Thymus (tissue), 11 donors: ENCODE measurements around the gene PRPSAP1. TPM values are rescaled to one million over a fixed set of nuclear protein-coding genes. Genes with fewer than 3 reads are reported as not detected.

Source experiments
- DNase-seq, 9 donors: peaks; one replicate each; pipeline ENCODE4 v3.0.0-alpha.2; 2013; ENCODE audit warnings: low spot score in 9 of 9, low read depth in 6 of 9, missing footprints in 1 of 9
- H3K27ac ChIP-seq, 2 donors: one replicate each; pipeline ENCODE4 v1.5.1; 2013; ENCODE audit warnings: control low read depth in 1 of 2, low read depth in 1 of 2, low read length in 1 of 2, mild to moderate bottlenecking in 1 of 2, moderate library complexity in 1 of 2
- H3K27me3 ChIP-seq, 2 donors: one replicate each; pipeline ENCODE4 v1.5.1; 2013; ENCODE audit warnings: low read length in 1 of 2; ENCODE audit not compliant: control insufficient read depth in 2 of 2, insufficient read depth in 1 of 2
- H3K36me3 ChIP-seq, 2 donors: one replicate each; pipeline ENCODE4 v1.5.1; 2013; ENCODE audit warnings: low read length in 1 of 2, mild to moderate bottlenecking in 1 of 2, moderate library complexity in 1 of 2; ENCODE audit not compliant: control insufficient read depth in 2 of 2, insufficient read depth in 2 of 2
- H3K4me1 ChIP-seq, 2 donors: one replicate each; pipeline ENCODE4 v1.5.1; 2013; ENCODE audit warnings: low read length in 2 of 2; ENCODE audit not compliant: control insufficient read depth in 2 of 2, insufficient read depth in 2 of 2
- H3K4me3 ChIP-seq, 2 donors: one replicate each; pipeline ENCODE4 v1.5.1; 2013; ENCODE audit warnings: low read length in 2 of 2, control low read depth in 1 of 2, mild to moderate bottlenecking in 1 of 2
- H3K9me3 ChIP-seq, 2 donors: one replicate each; pipeline ENCODE4 v1.5.1; 2013; ENCODE audit warnings: low read length in 1 of 2, mild to moderate bottlenecking in 1 of 2; ENCODE audit not compliant: control insufficient read depth in 2 of 2, insufficient read depth in 1 of 2
- WGBS: extraction: QIAGEN DNeasy Blood & Tissue Kit; methylation state at CpG from one replicate; pipeline ENCODE4 v1.1.7; 2013; 5-methylcytosine and 5-hydroxymethylcytosine counted together
- polyA plus RNA-seq: library from polyadenylated mRNA; stranded (reverse); fragments of 200-250 nt; gene quantifications from one replicate; pipeline ENCODE4 v1.2.3, GENCODE V29; 2013
- total RNA-seq: library from RNA; stranded (reverse); fragments of 120-200 nt; gene quantifications from one replicate; pipeline ENCODE4 v1.2.4, GENCODE V29; 2013
- donor health status: healthy.

The PRPSAP1 gene
- total and polyA plus RNA-seq, 2 donors, result 17.3 to 38.5 TPM

GRCh38 chr17:76278268-76278908, 75.3 kb downstream of the PRPSAP1 start:
- WGBS, result 92% methylated on average over 19 of the region's 19 CpGs
- Histone ChIP-seq H3K9me3 (no peaks in the 10 kb centered on the region), H3K27ac (no peak overlapping the region), H3K4me3 (no peak overlapping the region), H3K4me1 (peaks cover under 1 to 14% of the 10 kb centered on the region in 2 donors), H3K27me3 (no peaks in the 10 kb centered on the region), H3K36me3 (no peaks in the 10 kb centered on the region)
- DNase-seq, result no peak

- WGBS, result 96% methylated on average over 31 of the region's 31 CpGs
- no peaks in the 10 kb centered on the region for H3K36me3 ChIP-seq
- no peak overlapping the region for H3K4me3 ChIP-seq
- DNase-seq, result no peak
- H3K9me3 ChIP-seq, result no peaks in the 10 kb centered on the region
- H3K4me1 ChIP-seq, result peaks cover 9 to 22% of the 10 kb centered on the region in 2 donors
- H3K27me3 ChIP-seq, result no peaks in the 10 kb centered on the region
- no peak overlapping the region for H3K27ac ChIP-seq
Observed at GRCh38 chr17:76277300-76278267, 76.1 kb downstream of the PRPSAP1 start.

DNA sequence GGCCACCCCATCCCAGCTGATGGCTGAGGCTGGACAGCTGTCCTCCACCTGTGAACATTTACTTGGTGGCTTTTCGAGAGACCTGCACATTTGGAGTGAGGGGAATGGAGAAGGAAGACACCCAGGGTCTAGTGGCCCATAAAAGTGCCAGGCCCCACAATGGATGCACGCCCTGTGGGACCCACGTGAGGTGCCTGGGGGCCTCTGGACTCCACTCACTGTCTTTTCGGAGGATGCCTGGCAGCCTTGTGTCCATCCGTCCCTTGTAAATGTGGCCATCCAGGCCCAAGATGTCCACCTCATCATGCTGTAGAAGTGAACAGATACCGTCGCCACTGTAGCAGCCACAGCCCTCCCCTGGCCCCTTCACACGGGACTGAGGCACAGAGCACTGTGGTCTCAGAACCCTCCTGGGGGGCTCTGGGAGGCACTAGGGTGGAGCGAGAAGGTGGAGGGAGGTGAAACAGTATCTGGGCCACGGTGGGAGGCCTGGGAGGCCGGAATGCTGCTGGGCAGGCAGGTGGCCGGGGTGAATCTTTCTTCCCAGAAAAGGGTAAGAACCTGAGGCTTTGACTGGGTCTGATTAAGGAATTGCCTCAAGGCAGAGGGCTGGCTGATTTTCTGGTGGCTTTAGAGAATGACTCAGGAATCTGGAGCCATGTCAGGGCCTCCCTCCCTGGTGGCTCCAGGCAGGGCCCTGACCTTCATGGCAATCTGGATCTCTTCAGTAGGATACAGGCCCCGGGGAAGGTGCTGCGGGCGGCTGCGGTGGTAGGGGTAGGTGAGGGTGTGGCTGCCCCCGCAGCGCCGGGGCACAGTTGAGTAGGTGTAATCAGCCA, 77.0 kb downstream of the PRPSAP1 start:
- DNase-seq, result no peak
- Histone ChIP-seq H3K4me1 (peaks cover 18 to 31% of the 10 kb centered on the region in 2 donors), H3K36me3 (no peaks in the 10 kb centered on the region), H3K9me3 (no peaks in the 10 kb centered on the region), H3K4me3 (no peak overlapping the region), H3K27me3 (no peaks in the 10 kb centered on the region), H3K27ac (no peak overlapping the region)
- 95% methylated on average over 19 of the region's 19 CpGs for WGBS

GRCh38 chr17:76276069-76276431, 77.7 kb downstream of the PRPSAP1 start:
- Histone ChIP-seq H3K27ac (no peak overlapping the region), H3K4me1 (peaks cover 20 to 37% of the 10 kb centered on the region in 2 donors), H3K4me3 (no peak overlapping the region), H3K36me3 (peaks cover under 1 to 2% of the 10 kb centered on the region in 2 donors), H3K27me3 (no peaks in the 10 kb centered on the region), H3K9me3 (no peaks in the 10 kb centered on the region)
- no peak for DNase-seq
- WGBS, result 93% methylated on average over 11 of the region's 11 CpGs

DNA sequence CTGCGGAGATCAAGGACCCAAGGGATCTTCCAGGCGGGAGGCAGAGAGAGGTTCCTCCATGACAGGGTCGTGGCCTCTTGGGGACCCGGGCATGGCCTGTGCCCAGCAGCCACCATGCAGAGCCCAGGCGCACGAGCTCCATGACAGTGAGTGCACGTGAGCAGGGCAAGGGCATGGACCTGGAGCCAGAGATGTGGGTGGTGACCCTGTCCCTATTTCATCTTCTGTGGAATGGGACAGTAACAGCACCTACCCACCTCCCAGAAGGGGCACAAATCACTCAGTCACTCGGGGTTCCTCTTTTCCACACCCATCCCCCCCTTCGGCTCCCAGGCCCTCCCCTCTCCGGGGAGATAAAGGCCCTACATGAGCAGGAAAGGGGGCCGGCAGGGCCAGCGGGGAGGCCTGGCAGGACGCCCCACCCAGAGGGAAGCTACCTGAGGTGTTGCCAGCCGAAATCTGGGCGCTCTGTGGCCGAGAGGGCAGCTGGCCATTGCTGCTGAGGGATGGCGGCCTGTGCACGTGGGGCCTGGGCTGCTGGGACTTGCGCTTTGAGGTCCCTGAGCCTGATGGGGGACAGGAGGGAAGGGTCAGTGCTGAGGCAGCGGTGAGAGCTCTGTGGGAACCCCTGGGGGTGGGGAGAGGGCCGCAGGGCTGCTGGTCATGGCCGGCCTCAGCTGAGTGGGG, 78.2 kb downstream of the PRPSAP1 start:
- WGBS, result 95% methylated on average over 22 of the region's 22 CpGs
- Histone ChIP-seq H3K4me1 (peaks cover 20 to 42% of the 10 kb centered on the region in 2 donors), H3K27ac (no peak overlapping the region), H3K4me3 (no peak overlapping the region), H3K9me3 (no peaks in the 10 kb centered on the region), H3K36me3 (peaks cover 5 to 8% of the 10 kb centered on the region in 2 donors), H3K27me3 (no peaks in the 10 kb centered on the region)
- no peak for DNase-seq

DNA sequence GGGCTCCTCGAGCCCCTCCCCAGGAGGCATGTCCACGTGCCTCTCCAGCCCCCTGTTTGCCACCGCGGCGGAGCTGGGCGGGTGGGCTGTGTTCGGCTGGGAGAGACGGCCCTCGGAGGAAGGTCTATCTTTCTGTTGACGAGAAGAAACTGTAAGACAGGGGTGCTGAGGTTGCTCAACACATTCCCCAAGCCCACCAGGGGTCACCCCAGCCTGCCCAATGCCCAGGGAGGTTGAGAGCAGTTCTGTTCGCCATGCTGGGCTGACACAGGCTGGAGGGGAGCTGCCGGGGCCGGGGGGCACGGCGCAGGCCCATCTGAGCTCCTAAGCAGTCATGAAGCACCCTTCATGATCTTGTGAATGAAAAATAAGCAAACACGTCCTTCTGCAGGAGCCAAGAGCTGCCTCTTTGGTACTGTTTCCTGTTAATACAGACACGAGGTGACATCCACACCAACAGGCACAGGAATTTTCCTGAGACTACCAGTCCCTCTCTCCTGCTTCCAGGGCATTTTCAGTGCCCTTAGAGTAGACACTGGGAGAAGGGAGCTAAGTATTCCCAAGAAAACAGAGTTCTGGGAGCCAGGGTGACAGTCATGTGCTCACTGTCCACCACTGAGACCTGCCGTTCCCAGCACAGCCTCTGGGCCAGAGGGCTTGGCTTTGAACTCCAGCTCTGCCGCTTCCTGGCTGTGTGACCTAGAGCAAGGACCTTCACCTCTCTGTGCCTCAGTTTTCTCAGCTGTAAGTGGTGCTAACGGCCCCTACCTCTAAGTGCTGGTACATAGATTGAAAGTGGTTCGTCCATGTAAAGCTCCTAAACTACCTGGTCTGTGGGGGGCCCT, 79.4 kb downstream of the PRPSAP1 start:
- Histone ChIP-seq H3K27me3 (no peaks in the 10 kb centered on the region), H3K9me3 (no peaks in the 10 kb centered on the region), H3K4me3 (no peak overlapping the region), H3K36me3 (peaks cover 13 to 18% of the 10 kb centered on the region in 2 donors), H3K4me1 (peaks cover 20 to 54% of the 10 kb centered on the region in 2 donors), H3K27ac (peak overlapping the region in 1 of 2 donors; percentile 26)
- DNase-seq, result no peak
- WGBS, result 94% methylated on average over 21 of the region's 21 CpGs

DNA sequence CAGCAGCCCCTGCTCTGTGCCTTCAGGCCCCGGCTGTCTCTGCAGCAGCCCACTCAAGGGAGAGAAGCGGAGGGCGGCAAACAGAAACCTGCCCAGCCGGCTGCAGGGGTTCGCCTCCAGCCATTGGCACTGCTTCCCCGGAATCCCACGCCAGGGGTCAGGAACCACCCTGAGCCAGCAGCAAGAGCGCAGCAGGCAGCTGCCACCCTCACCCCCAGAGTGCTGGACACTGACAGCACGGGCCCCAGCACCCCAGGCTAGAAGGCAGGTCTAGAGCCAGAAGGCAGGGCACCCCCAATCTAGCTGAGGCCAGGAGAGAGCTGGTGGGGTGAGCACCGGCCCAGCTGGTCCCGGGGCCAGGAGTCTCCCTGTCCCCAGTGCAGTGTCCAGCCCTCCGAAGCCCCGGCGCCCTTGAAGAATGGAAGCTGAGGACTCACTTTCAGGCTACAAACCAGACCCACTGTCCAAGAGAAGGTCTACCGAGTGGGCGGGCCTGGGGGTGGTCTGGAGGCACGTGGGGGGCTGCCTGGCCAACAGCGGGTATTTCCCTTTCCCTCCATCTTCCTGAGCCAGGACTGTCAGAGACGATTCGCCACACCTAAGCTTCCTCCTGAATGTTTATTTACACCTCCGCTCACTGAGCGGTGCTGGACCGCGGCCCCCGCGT, 80.1 kb downstream of the PRPSAP1 start:
- no peak overlapping the region for H3K4me3 ChIP-seq
- peaks cover 0 to 4% of the 10 kb centered on the region in 2 donors for H3K9me3 ChIP-seq
- H3K36me3 ChIP-seq, result peaks cover 20 to 23% of the 10 kb centered on the region in 2 donors
- no peaks in the 10 kb centered on the region for H3K27me3 ChIP-seq
- 95% methylated on average over 26 of the region's 26 CpGs for WGBS
- H3K27ac ChIP-seq, result peak overlapping the region; percentile 27 to 78
- H3K4me1 ChIP-seq, result peaks cover 26 to 62% of the 10 kb centered on the region in 2 donors
- DNase-seq, result no peak
